Parathyroid adenoma (tissue), 2 donors: ENCODE measurements around the gene INSL6.

Experiments used
- H2AFZ ChIP-seq: fragments of 300-600 bp; sonication (generic); one replicate; pipeline ENCODE4 v1.7.0; 2017; ENCODE audit warnings: antibody characterized with exemption, mild to moderate bottlenecking
- H3K27ac ChIP-seq: fragments of 300-600 bp; sonication (generic); one replicate; pipeline ENCODE4 v1.7.0; 2017
- H3K27me3 ChIP-seq: fragments of 300-600 bp; sonication (generic); one replicate; pipeline ENCODE4 v1.7.0; 2017; ENCODE audit warnings: low read length; ENCODE audit not compliant: control insufficient read depth, insufficient read depth
- H3K36me3 ChIP-seq: fragments of 300-600 bp; sonication (generic); one replicate; pipeline ENCODE4 v1.7.0; 2017; ENCODE audit warnings: low read length; ENCODE audit not compliant: control insufficient read depth, insufficient read depth
- H3K4me1 ChIP-seq: fragments of 300-600 bp; sonication (generic); one replicate; pipeline ENCODE4 v1.7.0; 2017; ENCODE audit warnings: control low read depth
- H3K4me2 ChIP-seq: fragments of 300-600 bp; sonication (generic); one replicate; pipeline ENCODE4 v1.7.0; 2017; ENCODE audit warnings: low read length
- H3K4me3 ChIP-seq: fragments of 300-600 bp; sonication (generic); one replicate; pipeline ENCODE4 v1.7.0; 2017; ENCODE audit warnings: low read depth, low read length
- H3K79me2 ChIP-seq: fragments of 300-600 bp; sonication (generic); one replicate; pipeline ENCODE4 v1.7.0; 2017; ENCODE audit warnings: control low read depth
- H3K9ac ChIP-seq: fragments of 300-600 bp; sonication (generic); one replicate; pipeline ENCODE4 v1.7.0; 2017; ENCODE audit warnings: mild to moderate bottlenecking
- H3K9me3 ChIP-seq: fragments of 300-600 bp; sonication (generic); one replicate; pipeline ENCODE4 v1.7.0; 2017; ENCODE audit warnings: low read length; ENCODE audit not compliant: control insufficient read depth
- CTCF ChIP-seq: fragments of 300-600 bp; sonication (generic); IDR thresholded peaks from one replicate; pipeline ENCODE4 v1.7.0; 2017; ENCODE audit warnings: antibody characterized with exemption, mild to moderate bottlenecking
- donor health status: primary hyperparathyroidism.

The INSL6 gene

GRCh38 chr9:5185220-5185840 is at the start of gene INSL6:
Gene INSL6 (minus strand): TSS chr9:5185639. CDS start chr9:5185602, 37 bp downstream.
- no peaks in the 10 kb centered on the region for H3K9me3 ChIP-seq
- no peaks in the 10 kb centered on the region for H3K4me1 ChIP-seq
- no peak within 1 kb of the TSS for H3K4me2 ChIP-seq
- no peaks in the 10 kb centered on the region for H3K27me3 ChIP-seq
- no peak within 1 kb of the TSS for H3K9ac ChIP-seq
- no peak within 1 kb of the TSS for H3K27ac ChIP-seq
- H3K79me2 ChIP-seq, result no peaks in the 10 kb centered on the region
- no peak within 1 kb of the TSS for H2AFZ ChIP-seq
- no peak for TF ChIP-seq CTCF
- H3K4me3 ChIP-seq, result no peak within 1 kb of the TSS
- H3K36me3 ChIP-seq, result no peaks in the 10 kb centered on the region

GRCh38 chr9:5231212-5231611 is 45.8 kb upstream of the INSL6 start, which contains the start of gene INSL4:
Gene INSL4 (plus strand): TSS chr9:5231419. CDS start chr9:5231524, 105 bp downstream.
- Histone ChIP-seq H3K4me3 (no peak within 1 kb of the TSS), H3K9me3 (no peaks in the 10 kb centered on the region), H3K9ac (no peak within 1 kb of the TSS), H3K79me2 (no peaks in the 10 kb centered on the region), H3K27ac (no peak within 1 kb of the TSS), H2AFZ (no peak within 1 kb of the TSS), H3K4me1 (no peaks in the 10 kb centered on the region), H3K27me3 (no peaks in the 10 kb centered on the region), H3K4me2 (no peak within 1 kb of the TSS), H3K36me3 (no peaks in the 10 kb centered on the region)
- no peak for TF ChIP-seq CTCF

- Histone ChIP-seq H3K27ac (no peak overlapping the region), H3K36me3 (no peaks in the 10 kb centered on the region), H3K4me3 (no peak overlapping the region), H3K9ac (no peak overlapping the region), H3K4me1 (no peaks in the 10 kb centered on the region), H3K79me2 (no peaks in the 10 kb centered on the region), H3K4me2 (no peak overlapping the region), H2AFZ (no peak overlapping the region), H3K9me3 (no peaks in the 10 kb centered on the region), H3K27me3 (no peaks in the 10 kb centered on the region)
- TF ChIP-seq CTCF, result no peak
Observed at GRCh38 chr9:5230554-5230953, 45.1 kb upstream of the INSL6 start.

- H3K4me1 ChIP-seq, result peaks cover 7% of the 10 kb centered on the region
- TF ChIP-seq CTCF, result no peak
- no peak overlapping the region for H3K4me2 ChIP-seq
- no peaks in the 10 kb centered on the region for H3K36me3 ChIP-seq
- no peaks in the 10 kb centered on the region for H3K9me3 ChIP-seq
- H3K27me3 ChIP-seq, result no peaks in the 10 kb centered on the region
- no peak overlapping the region for H3K27ac ChIP-seq
- H2AFZ ChIP-seq, result no peak overlapping the region
- no peak overlapping the region for H3K4me3 ChIP-seq
- H3K9ac ChIP-seq, result no peak overlapping the region
- H3K79me2 ChIP-seq, result no peaks in the 10 kb centered on the region
Observed at GRCh38 chr9:5205071-5205470, 19.6 kb upstream of the INSL6 start.

GRCh38 chr9:5195463-5195862 is 10.0 kb upstream of the INSL6 start:
- Histone ChIP-seq H3K36me3 (no peaks in the 10 kb centered on the region), H3K4me3 (no peak overlapping the region), H3K4me1 (no peaks in the 10 kb centered on the region), H3K4me2 (no peak overlapping the region), H3K79me2 (no peaks in the 10 kb centered on the region), H3K27ac (no peak overlapping the region), H3K9ac (no peak overlapping the region), H2AFZ (no peak overlapping the region), H3K9me3 (no peaks in the 10 kb centered on the region), H3K27me3 (no peaks in the 10 kb centered on the region)
- no peak for TF ChIP-seq CTCF
